WTC11 (cell line): Measurements from ENCODE around the gene GLCCI1.

Source experiments
- ESRRA ChIP-seq: sonication (generic); formaldehyde crosslinking; IDR thresholded peaks from 2 replicates; pipeline ENCODE4 v1.8.1; 2022; ENCODE audit warnings: mild to moderate bottlenecking, missing genetic modification reagents, borderline replicate concordance
- KAT7 ChIP-seq: sonication (generic); formaldehyde crosslinking; IDR thresholded peaks from 2 replicates; pipeline ENCODE4 v1.8.1; 2023; ENCODE audit warnings: missing genetic modification reagents, mild to moderate bottlenecking, borderline replicate concordance
- ZNF138 ChIP-seq: sonication (generic); formaldehyde crosslinking; conservative IDR thresholded peaks from 2 replicates; pipeline ENCODE4 v1.8.1; 2022; ENCODE audit warnings: mild to moderate bottlenecking, moderate library complexity, missing genetic modification reagents
- TF ChIP-seq, protein P1 (sequence below): fragments of 200-600 bp; IDR thresholded peaks from 2 replicates; pipeline ENCODE4 v1.8.0; 2022; ENCODE audit warnings: antibody characterized with exemption
- TF ChIP-seq, protein P2 (sequence below): sonication (generic); formaldehyde crosslinking; IDR thresholded peaks from 2 replicates; pipeline ENCODE4 v1.8.1; 2022; ENCODE audit warnings: missing genetic modification reagents, borderline replicate concordance

DNA sequence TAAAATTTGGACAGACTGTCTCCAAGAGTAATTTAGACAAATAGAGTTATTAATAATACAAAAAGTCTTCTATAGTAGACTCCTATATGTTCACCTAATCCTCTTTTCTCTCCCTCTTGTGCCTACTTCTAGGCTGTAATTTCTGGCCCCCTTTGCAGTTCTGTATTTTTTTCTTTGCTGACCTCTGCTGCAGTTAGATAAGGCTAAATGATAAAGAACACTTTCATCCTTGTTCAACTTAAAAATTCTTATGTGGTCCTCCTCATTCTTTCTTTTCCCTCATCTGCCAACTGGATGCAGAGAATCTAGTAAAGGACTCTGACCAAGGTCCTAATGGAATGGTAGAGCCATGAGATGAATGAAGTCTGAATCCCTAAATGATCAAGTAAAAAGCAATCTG lies 20.1 kb downstream of the GLCCI1 start:
- TF ChIP-seq, protein P1, sequence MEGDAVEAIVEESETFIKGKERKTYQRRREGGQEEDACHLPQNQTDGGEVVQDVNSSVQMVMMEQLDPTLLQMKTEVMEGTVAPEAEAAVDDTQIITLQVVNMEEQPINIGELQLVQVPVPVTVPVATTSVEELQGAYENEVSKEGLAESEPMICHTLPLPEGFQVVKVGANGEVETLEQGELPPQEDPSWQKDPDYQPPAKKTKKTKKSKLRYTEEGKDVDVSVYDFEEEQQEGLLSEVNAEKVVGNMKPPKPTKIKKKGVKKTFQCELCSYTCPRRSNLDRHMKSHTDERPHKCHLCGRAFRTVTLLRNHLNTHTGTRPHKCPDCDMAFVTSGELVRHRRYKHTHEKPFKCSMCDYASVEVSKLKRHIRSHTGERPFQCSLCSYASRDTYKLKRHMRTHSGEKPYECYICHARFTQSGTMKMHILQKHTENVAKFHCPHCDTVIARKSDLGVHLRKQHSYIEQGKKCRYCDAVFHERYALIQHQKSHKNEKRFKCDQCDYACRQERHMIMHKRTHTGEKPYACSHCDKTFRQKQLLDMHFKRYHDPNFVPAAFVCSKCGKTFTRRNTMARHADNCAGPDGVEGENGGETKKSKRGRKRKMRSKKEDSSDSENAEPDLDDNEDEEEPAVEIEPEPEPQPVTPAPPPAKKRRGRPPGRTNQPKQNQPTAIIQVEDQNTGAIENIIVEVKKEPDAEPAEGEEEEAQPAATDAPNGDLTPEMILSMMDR = no peak
- TF ChIP-seq, protein P2, sequence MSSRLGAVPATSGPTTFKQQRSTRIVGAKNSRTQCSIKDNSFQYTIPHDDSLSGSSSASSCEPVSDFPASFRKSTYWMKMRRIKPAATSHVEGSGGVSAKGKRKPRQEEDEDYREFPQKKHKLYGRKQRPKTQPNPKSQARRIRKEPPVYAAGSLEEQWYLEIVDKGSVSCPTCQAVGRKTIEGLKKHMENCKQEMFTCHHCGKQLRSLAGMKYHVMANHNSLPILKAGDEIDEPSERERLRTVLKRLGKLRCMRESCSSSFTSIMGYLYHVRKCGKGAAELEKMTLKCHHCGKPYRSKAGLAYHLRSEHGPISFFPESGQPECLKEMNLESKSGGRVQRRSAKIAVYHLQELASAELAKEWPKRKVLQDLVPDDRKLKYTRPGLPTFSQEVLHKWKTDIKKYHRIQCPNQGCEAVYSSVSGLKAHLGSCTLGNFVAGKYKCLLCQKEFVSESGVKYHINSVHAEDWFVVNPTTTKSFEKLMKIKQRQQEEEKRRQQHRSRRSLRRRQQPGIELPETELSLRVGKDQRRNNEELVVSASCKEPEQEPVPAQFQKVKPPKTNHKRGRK (CRISPR knock-in tag) = no peak
- TF ChIP-seq KAT7 (CRISPR knock-in tag) = no peak
- no peak for TF ChIP-seq ZNF138 (CRISPR knock-in tag)
- no peak for TF ChIP-seq ESRRA (CRISPR knock-in tag)
